LNCAP (cell line): ENCODE data around the gene GRID1.

Experiments
- TF ChIP-seq, protein P1 (sequence below): fragments of 450-650 bp; IDR thresholded peaks from 2 replicates; pipeline ENCODE4 v1.5.1; 2017; ENCODE audit warnings: mild to moderate bottlenecking

The GRID1 gene

GRCh38 chr10:85901599-85901998 lies 465.0 kb downstream of the GRID1 start:
- TF ChIP-seq, protein P1, sequence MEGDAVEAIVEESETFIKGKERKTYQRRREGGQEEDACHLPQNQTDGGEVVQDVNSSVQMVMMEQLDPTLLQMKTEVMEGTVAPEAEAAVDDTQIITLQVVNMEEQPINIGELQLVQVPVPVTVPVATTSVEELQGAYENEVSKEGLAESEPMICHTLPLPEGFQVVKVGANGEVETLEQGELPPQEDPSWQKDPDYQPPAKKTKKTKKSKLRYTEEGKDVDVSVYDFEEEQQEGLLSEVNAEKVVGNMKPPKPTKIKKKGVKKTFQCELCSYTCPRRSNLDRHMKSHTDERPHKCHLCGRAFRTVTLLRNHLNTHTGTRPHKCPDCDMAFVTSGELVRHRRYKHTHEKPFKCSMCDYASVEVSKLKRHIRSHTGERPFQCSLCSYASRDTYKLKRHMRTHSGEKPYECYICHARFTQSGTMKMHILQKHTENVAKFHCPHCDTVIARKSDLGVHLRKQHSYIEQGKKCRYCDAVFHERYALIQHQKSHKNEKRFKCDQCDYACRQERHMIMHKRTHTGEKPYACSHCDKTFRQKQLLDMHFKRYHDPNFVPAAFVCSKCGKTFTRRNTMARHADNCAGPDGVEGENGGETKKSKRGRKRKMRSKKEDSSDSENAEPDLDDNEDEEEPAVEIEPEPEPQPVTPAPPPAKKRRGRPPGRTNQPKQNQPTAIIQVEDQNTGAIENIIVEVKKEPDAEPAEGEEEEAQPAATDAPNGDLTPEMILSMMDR, result no peak

- TF ChIP-seq, protein P1, result no peak
Observed at GRCh38 chr10:85900487-85900886, 466.1 kb downstream of the GRID1 start.

GRCh38 chr10:85900061-85900460 lies 466.5 kb downstream of the GRID1 start:
- TF ChIP-seq, protein P1, result no peak

GRCh38 chr10:85891472-85891871 lies 475.1 kb downstream of the GRID1 start:
- TF ChIP-seq, protein P1, result no peak

- TF ChIP-seq, protein P1, result no peak
Observed at GRCh38 chr10:85888559-85888958, 478.0 kb downstream of the GRID1 start.

DNA sequence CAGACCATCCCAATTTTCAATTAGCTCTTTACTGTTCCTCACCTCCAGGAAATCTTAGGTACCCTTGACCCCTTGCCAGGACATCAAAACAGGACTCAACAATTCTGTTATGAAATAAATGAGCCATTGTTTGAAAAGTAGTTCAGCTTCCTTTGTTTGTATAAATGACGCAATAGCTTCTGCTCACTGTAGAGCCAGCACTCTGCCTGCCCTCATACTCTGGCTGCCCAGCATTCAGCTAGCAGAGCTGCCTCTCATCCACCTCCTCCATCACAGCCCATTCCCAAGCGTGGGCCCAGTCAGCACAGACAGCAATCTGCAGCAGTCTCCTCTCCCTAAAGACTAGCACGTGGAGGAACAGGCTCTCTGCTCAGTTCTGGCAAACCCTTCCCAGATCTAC lies 478.6 kb downstream of the GRID1 start:
- TF ChIP-seq, protein P1, result no peak

GRCh38 chr10:85874208-85874607 lies 492.4 kb downstream of the GRID1 start:
- TF ChIP-seq, protein P1, result no peak

DNA sequence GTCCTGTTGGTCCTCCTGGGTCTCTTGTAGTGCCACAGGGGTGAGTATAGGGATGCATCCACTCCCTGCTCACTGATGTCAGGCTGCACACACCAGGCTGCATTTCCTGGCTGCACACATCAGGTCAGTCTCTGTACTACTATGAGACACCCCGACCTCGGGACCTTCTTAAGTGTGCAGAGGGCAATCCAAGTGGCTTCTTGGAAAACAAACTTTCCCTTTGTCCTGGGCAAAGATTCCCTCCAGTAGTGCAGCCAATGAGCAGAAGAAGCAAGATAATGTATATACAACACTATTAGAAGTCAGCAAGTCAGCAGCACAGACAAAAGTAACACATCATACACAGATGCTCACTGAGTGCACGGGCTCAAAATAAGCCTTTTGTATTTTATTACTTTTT lies 493.5 kb downstream of the GRID1 start:
- TF ChIP-seq, protein P1, result no peak
